Stimulated activated CD8-positive, alpha-beta memory T cell treated with anti-CD3 and anti-CD28 coated beads, Interleukin-4, amount 100 ng/mL, for 24 hours (primary cell): Measurements from ENCODE around the gene KRT71.
"Not testable (repeated sequence)": the region's sequence is repeated elsewhere in the genome, so short reads cannot be mapped to it uniquely, and the experiment has no call there.

Experiments
- DNase-seq: peaks from one replicate; pipeline ENCODE4 v3.0.0-alpha.2; 2020; ENCODE audit warnings: low read depth

The KRT71 gene

DNA sequence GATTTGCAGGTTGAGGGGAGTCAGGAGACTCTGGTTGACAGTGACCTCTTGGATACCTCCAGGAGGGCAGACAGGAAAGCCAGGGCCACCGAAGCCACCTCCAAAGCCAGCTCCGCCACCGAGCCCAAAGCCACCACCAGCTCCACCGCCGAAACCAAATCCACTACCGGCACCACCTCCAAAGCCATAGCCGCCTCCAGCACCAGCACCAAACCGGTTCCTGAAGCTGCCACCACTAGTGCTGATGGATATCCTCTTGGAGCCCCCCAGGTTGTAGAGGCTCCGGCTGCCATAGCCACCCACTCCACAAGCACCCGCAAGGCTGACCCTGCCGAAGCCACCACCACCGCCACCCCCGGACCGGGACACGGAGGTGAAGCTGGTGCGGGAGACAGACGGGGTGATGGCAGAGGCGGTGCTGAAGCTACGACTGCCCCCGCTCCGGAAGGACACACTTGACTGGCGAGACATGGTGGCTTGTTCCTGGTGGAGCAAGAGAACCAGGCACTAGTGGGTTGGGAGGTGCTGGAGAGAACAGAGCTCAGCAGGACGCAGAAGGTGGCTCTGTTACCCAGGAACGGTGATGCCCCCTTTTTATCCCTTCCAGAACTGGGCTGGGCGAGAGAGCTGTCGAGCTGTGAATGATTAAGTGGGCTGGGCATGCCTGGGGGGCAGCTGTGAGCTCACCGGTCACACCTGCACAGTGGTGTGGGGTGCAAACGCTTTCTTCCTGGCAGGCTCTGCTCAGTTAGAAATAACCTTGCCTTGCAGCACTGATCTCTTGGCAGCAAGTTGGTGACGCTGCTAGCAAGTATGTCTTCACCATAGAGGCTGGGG lies 32.9 kb downstream of the KRT71 start, which contains the start of gene KRT5:
Gene KRT5, minus strand, starts transcription at position 569 of the 837 bp plus-strand sequence. Its CDS starts 98 bp downstream, at position 471.
- DNase-seq = no peak

DNA sequence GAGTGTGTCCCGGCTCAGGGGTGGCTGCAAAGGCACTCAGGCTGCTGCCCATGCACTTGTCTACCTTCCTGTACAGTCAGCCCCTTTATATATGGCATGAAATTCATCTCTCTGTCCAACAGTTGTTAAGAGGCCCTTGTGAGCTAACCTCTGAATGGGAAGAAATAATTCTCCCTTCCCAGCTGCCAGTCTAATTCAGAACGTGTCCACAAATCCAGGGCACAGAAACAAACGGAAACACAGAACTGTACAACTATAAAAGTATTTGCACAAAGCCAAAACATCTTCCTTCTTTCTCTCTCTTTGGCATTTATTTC lies 33.6 kb downstream of the KRT71 start:
- no peak for DNase-seq

- no peak for DNase-seq
Measured at GRCh38 chr12:52518574-52519386, 34.2 kb downstream of the KRT71 start.

DNA sequence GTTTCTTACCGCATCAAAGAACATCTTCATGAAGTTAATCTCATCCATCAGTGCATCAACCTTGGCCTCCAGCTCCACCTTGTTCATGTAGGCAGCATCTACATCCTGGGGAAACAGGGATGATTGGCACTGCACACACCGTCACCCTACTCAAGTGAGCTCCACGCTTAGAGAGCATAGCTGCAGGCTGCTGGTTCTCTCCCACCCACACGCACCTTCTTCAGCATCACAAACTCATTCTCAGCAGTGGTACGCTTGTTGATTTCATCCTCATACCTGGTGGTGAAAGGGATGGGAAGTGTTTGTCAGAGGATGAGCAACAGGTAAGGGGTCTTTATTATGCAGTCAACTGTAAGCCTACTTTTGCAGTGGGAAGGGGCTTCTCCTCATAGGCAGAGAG lies 35.1 kb downstream of the KRT71 start:
- no peak for DNase-seq

GRCh38 chr12:52517005-52517835 lies 35.7 kb downstream of the KRT71 start:
- no peak for DNase-seq

DNA sequence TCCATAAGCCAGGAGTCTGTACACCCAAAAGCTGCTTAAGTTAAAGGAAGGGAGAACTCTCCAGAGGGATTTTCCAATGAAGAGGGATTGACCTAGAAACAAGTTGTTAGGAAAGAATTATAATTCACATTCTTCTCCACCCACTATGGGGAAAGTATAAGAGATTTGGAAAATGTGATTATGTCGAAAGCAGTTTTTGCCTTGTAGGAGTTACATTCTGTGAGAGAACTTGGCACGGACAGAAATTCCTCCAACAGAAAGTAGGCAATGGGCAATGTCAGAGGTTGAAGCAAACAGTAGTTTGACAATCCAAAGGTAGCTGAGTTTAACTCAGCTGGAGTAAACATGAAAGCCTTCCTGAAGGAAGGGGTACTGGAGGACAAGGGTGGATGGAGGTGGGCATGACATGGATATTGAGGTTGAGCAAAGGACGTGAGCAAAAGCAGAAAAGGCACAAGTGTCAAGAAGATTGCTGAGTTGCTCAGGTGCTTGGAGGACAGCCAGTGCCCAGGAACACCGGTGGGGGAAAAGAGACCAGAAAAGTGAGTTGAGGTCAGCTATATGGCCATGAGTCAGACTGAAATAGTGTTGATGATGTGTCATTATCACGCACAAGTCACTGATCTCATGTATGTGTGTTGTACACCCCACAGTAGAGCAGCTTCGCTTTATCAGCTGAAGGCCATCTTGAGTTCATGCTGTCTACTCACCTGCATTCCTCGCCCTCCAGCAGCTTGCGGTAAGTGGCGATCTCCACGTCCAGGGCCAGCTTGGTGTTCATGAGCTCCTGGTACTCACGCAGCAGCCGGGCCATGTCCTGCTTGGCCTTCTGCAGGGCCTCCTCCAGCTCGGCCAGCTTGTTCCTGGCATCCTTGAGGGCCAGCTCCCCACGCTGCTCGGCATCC lies 36.8 kb downstream of the KRT71 start:
- no peak for DNase-seq

GRCh38 chr12:52515319-52515646 lies 37.7 kb downstream of the KRT71 start:
- DNase-seq = no peak

- DNase-seq = no peak
Measured at GRCh38 chr12:52514471-52515318, 38.2 kb downstream of the KRT71 start.

DNA sequence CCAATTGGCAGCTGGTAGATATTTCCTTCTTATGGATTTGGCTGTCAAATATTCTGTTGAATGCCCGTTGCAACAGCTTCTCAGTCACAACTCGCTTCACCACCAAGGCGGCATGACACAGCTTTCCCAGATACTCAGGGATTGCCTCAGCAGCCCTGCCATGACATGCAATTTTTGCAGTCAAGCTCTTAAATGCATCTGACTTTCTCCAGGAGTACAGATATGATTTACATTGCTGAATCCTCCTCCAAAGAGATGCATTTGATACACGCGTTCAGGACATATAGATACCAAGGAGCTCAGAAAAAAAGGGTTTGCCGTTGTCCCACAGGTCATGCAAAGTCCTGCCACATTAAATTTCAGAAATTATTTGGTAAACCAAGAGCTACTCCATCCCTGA lies 39.2 kb downstream of the KRT71 start:
- no peak for DNase-seq

GRCh38 chr12:52508211-52508610 lies 44.7 kb downstream of the KRT71 start:
- no peak for DNase-seq

- DNase-seq = no peak
Measured at GRCh38 chr12:52506858-52507715, 45.9 kb downstream of the KRT71 start.

GRCh38 chr12:52502877-52503276 lies 50.1 kb downstream of the KRT71 start:
- no peak for DNase-seq

DNA sequence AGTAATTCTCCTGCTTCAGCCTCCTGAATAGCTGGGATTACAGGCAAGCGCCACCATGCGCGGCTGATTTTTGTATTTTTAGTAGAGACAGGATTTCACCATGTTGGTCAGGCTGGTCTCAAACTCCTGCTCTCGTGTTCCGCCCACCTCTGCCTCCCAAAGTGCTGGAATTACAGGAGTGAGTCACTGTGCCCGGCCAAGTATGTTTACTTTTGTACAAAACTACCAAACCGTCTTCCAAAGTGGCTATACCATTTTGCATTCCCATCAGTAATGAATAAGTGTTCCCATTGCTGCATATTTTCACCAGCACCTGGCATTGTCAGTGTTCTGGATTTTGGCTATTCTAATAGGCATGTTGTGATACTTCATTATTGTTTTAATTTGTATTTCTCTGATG lies 51.5 kb downstream of the KRT71 start:
- no peak for DNase-seq

- not testable (repeated sequence) for DNase-seq
Measured at GRCh38 chr12:52500574-52500973, 52.4 kb downstream of the KRT71 start.

DNA sequence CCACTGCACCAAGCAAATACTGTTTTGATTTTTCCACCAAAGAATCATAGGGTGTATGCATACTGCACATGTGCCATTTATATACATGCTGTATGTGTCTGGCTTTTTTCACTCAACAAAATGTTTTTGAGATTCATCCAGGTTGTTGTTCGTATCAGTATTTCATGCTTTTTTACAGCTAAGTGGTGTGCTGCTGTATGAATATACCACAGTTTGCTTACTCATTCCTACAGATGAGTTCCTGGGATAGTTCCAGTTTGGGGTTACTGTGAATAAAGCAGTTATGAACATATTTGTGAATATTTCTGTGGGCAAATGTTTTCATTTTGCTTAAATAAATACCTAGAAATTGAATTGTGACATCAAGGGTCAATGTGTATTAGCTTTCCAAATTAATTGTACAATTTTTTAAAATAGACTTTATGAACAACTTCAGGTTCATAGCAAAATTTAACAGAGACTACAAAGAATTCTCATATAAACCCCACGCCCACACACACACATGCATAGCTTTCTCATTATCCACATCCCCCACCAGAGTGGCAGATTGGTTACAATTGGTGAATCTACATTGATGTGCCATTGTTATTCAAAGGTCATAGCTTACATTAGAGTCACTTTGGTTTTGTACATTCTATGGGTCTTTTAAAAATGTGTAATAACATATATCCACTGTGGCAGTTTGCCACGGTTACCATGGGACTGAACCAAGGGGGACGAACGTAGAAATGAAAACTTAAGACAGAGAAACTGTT lies 53.0 kb downstream of the KRT71 start:
- DNase-seq = no peak

GRCh38 chr12:52498946-52499345 lies 54.0 kb downstream of the KRT71 start:
- DNase-seq = no peak

- no peak for DNase-seq
Measured at GRCh38 chr12:52497975-52498374, 55.0 kb downstream of the KRT71 start.

DNA sequence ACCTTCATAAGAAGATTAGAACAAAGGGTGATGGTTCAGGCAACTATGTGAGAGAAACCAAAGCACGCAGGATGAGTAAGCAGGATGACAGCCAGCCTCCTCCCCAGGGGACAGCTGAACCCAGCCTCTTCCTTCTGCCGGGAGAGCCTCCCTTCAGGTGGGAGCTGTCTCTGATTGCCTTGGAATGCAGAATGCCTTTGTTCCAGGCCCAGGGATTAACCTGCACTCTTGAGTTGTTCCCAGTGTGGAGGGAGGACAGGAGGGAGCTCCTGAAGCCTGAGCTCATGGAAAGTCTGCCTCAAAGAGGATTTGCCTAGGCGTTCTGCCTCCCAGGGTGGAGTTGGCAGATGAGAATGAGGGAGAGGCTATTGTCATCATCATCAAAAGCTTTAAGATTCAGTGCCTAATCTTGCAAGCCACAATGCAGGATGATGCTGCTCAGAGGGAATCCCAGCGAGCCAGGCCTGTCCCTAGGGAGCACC lies 56.3 kb downstream of the KRT71 start:
- DNase-seq = no peak

DNA sequence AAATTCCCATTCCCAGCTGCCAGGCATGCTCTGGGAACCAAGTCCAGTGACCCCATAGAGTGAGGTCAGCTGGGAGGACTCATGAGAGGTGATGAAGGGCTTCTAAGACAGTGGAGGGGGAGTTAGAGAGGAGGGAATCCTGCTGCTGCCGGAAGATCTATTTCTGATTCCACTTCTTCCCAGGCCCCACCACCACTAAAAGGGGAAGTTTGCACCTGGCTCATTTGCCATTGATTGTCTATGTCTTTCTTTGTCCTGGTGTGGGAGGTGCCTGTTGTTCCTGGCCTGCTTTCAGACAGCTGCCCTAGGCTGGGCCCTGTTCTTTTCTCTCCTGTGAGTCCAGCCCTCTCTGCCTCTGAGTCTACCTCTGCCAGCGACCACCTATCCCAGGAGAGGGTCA lies 56.9 kb downstream of the KRT71 start:
- no peak for DNase-seq
